Tongue (tissue), 2 donors: ENCODE results near the gene EDC4. TPM values are rescaled to one million over a fixed set of nuclear protein-coding genes. Genes with fewer than 3 reads are reported as not detected.

Experiments
- DNase-seq: peaks from one replicate; pipeline ENCODE4 v3.0.0-alpha.2; 2015
- total RNA-seq: library from RNA; depleted of rRNA; stranded (reverse); fragments of >200 nt; gene quantifications from one replicate; pipeline ENCODE4 v1.2.3, GENCODE V29; 2014

Gene EDC4
- total RNA-seq, 1 donor from 2014 or later, result 67.6 TPM

- no peak for DNase-seq
These were observed 7.1 kb downstream of the EDC4 start for GRCh38 chr16:67879936-67880335.

GRCh38 chr16:67880584-67880983, 7.7 kb downstream of the EDC4 start:
- no peak for DNase-seq

GRCh38 chr16:67881621-67882161, 8.8 kb downstream of the EDC4 start:
- DNase-seq, result peak; percentile 87

- peak; percentile 95 for DNase-seq
These were observed 9.7 kb downstream of the EDC4 start for GRCh38 chr16:67882374-67883145.

GRCh38 chr16:67883146-67883871, 10.5 kb downstream of the EDC4 start:
- DNase-seq, result no peak

- DNase-seq, result peak; percentile 56
These were observed 11.0 kb downstream of the EDC4 start for GRCh38 chr16:67883872-67884261.

GRCh38 chr16:67884684-67885083, 11.8 kb downstream of the EDC4 start, which contains the start of gene NRN1L:
Gene NRN1L (plus strand): TSS chr16:67884885. CDS start chr16:67884904, 19 bp downstream.
- peak; percentile 95 for DNase-seq

- no peak for DNase-seq
These were observed 12.7 kb downstream of the EDC4 start for GRCh38 chr16:67885545-67885944.

- DNase-seq, result no peak
These were observed 13.1 kb downstream of the EDC4 start for GRCh38 chr16:67885976-67886375.

GRCh38 chr16:67886387-67886786, 13.5 kb downstream of the EDC4 start:
- DNase-seq, result no peak

GRCh38 chr16:67888331-67888730, 15.5 kb downstream of the EDC4 start:
- peak; percentile 51 for DNase-seq

GRCh38 chr16:67892375-67892774, 19.5 kb downstream of the EDC4 start:
- DNase-seq, result no peak

- DNase-seq, result peak; percentile 99
These were observed 20.3 kb downstream of the EDC4 start, which contains the start of gene PSKH1 for GRCh38 chr16:67892899-67893742. Gene PSKH1 (plus strand): TSS chr16:67893254. CDS start chr16:67908750, 15,496 bp downstream.

GRCh38 chr16:67893743-67894399, 21.0 kb downstream of the EDC4 start:
- no peak for DNase-seq

GRCh38 chr16:67897231-67897630, 24.4 kb downstream of the EDC4 start:
- peak; percentile 66 for DNase-seq

- DNase-seq, result no peak
These were observed 28.9 kb downstream of the EDC4 start for GRCh38 chr16:67901734-67902133.

- DNase-seq, result no peak
These were observed 30.0 kb downstream of the EDC4 start for GRCh38 chr16:67902831-67903230.

- DNase-seq, result no peak
These were observed 34.7 kb downstream of the EDC4 start for GRCh38 chr16:67907397-67908180.

- no peak for DNase-seq
These were observed 36.3 kb downstream of the EDC4 start for GRCh38 chr16:67909056-67909742.

GRCh38 chr16:67910158-67910557, 37.3 kb downstream of the EDC4 start:
- DNase-seq, result peak; percentile 90
